CD4-positive, alpha-beta T cell treated with Interleukin-12 subunit alpha and Interleukin-12 subunit beta, for 1 hour (primary cell): ENCODE measurements around the gene RBP3.

ENCODE experiments used
- DNase-seq: peaks from one replicate; pipeline ENCODE4 v3.0.0-alpha.2; 2020

RBP3 gene

GRCh38 chr10:47319784-47320183 lies 28.4 kb upstream of the RBP3 start:
- DNase-seq, result no peak

DNA sequence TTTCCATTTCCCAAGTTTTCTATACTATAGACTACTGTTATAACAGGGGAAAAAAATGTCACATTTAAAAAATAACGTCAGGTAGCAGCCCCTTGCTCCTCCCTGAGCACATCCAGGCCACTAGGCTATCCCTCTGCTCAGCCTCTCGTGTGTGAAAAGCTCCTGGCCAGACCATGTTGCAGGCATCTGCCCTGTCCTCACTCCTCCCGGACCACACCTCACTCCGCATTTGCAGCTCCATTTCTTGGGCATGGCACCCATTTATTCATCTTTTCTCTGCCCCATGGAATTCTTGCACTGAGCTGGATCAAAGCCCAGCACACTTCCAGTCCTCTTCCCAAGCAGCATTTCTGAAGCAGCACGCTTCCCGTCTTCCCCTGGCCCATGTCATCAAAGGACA lies 27.4 kb upstream of the RBP3 start:
- no peak for DNase-seq

DNA sequence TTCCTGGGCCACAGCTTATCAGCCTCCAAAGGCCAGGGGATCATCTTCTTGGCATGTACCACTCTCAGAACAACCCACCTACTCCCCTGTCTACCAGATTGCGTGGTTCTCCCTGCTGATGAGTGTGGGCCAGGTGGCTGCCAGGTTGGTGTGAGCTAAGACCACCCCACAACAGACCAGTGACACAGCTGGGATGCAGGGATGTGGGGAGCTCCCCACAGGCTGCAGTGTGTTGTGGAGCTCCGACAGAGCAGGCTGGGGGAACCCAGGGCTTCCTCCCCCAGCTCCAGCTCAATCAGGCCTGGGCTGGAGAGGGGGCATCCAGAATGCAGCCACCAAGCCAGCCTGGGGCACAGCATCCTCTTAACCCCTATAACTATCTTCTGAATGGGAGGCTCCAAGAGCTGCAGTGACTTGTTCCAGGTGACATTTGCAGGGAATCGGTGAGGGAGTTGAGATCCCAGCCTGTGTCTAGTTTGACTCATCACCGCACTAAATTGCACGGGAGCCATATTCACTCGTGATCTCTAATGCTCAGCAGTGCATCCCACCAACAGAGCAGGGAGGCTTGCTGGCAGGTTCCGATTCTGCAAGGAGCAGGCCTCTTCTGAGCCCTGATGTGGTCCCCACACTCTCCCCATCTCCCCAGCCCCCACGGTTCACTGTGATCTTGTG lies 26.5 kb upstream of the RBP3 start:
- DNase-seq, result no peak

GRCh38 chr10:47322300-47323061 lies 25.7 kb upstream of the RBP3 start, which contains the start of gene GDF2:
TSS of gene GDF2 (plus strand) at chr10:47322454. CDS start at chr10:47322669, 215 bp downstream.
- DNase-seq, result no peak

GRCh38 chr10:47323087-47323486 lies 25.1 kb upstream of the RBP3 start:
- DNase-seq, result no peak

- DNase-seq, result no peak
These were observed 24.4 kb upstream of the RBP3 start for GRCh38 chr10:47323636-47324296.

DNA sequence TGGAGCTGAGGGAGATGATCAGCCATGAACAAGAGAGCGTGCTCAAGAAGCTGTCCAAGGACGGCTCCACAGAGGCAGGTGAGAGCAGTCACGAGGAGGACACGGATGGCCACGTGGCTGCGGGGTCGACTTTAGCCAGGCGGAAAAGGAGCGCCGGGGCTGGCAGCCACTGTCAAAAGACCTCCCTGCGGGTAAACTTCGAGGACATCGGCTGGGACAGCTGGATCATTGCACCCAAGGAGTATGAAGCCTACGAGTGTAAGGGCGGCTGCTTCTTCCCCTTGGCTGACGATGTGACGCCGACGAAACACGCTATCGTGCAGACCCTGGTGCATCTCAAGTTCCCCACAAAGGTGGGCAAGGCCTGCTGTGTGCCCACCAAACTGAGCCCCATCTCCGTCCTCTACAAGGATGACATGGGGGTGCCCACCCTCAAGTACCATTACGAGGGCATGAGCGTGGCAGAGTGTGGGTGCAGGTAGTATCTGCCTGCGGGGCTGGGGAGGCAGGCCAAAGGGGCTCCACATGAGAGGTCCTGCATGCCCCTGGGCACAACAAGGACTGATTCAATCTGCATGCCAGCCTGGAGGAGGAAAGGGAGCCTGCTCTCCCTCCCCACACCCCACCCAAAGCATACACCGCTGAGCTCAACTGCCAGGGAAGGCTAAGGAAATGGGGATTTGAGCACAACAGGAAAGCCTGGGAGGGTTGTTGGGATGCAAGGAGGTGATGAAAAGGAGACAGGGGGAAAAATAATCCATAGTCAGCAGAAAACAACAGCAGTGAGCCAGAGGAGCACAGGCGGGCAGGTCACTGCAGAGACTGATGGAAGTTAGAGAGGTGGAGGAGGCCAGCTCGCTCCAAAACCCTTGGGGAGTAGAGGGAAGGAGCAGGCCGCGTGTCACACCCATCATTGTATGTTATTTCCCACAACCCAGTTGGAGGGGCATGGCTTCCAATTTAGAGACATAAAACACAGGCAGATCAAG lies 22.6 kb upstream of the RBP3 start:
- DNase-seq, result no peak

DNA sequence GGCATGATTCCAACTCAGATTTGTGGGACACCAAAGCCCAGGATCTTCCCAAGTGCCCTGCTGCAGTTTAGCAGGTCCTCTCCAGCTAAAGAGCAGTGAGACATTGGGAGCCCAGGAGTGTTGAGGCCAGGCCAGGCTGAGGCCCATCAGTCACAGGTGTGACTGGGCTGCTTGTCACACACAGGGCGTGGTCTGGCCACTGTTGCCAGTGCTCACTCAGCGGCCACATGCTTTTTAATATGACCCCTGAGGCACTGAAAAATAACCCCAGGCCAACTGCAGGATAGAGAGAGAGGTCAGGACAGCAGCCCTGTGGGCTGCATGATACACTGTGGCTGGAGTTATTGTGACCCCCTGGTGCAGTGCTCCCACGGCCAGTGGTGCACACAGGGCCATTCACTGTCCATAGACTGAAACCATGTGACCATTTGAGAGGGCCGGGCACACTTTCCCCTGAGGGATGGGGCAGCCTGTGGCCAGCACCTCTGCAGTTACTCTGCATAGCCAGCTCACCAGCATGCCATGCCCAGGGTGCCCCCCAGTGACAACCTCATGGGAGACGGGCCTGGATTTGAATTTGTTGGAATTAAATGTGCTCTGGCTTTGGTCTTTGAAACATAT lies 21.7 kb upstream of the RBP3 start:
- DNase-seq, result no peak

DNA sequence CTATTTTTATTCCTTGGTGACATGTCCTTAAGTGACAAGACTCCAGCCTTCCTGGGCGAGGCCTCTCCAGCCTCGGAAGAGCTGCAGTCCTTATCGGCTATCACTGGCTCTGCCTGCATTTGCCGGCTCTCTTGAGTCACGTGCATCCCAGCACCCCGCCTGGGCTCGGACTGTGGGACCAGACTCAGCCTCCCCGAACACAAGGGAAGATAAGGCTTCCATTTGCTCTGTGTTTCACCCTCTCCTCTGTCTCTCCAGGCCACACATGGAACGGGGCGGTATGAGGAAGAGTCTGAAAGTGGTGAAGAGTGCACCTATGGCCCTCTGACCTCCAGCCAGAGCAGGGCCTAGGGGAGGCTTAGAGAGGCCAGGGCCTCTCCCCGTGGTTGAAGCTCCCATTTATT lies 21.2 kb upstream of the RBP3 start:
- DNase-seq, result no peak

GRCh38 chr10:47329855-47330254 lies 18.3 kb upstream of the RBP3 start:
- DNase-seq, result no peak

DNA sequence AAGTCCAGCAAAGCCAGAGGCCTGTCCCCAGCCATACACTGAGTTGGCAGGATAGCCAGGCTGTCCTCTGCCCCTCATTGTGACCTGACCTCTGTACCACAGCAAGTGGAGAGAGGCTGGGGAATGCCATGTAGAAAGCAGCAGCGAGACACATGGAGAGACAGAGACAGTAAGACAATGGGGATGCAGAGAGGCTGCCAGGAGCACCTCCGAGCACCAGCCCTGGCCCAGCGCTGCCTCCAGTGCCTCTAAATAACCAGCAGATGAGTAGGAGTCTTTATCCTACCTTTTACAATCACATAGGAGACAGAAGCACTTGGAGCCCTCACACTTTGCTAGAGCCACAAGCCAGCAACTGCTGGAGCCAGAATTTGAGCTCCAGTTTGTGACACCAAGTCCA lies 17.8 kb upstream of the RBP3 start:
- DNase-seq, result no peak

DNA sequence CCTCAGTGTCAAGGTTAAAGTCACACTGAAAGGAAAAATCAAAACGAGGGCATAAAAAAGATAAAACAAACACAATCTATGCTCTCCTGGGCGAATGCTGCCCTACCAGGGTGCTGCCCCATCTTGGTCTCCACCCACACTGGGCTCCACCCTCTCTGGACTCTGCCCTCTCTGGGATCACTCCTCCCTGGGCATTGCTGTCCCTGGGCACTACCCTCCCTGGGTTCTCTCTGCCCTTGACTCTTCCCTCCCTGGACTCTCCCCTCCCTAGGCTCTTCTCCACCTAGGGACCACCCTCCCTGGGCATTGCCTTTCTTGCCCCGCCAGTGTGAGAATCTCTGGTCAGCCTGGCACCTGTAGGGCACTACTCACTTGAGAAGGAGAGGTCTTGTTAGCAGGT lies 17.4 kb upstream of the RBP3 start:
- DNase-seq, result no peak

DNA sequence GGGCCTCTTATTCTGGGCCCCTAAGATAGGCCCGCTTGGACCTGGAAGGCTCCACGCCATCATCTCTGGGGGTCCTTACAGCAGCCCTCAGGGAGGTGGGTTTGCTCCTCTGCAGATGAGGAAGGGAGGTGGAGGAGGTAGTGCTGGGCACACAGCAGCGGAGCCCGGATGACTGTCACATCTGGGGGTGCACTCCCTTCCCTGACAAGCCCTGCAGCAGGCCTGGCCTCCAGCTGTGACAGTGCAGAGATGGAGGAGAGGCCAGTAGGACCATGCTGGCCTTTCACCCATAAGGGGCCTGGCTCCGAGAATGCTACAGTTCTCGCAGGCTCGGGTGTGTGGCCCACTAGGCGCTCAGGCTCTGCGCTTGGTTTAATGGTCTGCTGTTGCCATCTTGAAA lies 16.7 kb upstream of the RBP3 start:
- no peak for DNase-seq

DNA sequence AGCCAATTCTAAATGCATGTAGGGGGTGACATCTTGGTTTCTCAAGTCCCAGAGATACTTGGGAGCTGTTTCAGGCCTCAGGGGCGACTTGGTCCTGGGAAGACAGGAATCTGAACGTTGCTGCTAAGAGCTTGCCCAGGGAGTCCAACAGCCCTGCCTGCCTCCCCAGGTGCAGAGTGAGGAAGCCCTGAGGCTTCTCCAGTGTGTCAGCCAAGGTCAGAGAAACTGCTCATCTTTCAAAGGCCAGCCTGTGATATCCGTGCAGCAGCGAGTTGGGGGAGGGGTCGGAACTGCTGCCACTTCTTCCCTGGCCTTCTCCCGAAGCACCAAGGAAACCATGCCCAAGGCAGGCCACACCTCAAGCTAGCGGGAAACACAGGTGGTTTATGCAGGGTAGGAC lies 16.2 kb upstream of the RBP3 start:
- DNase-seq, result no peak

GRCh38 chr10:47332371-47332770 lies 15.8 kb upstream of the RBP3 start:
- DNase-seq, result no peak

GRCh38 chr10:47332946-47333345 lies 15.2 kb upstream of the RBP3 start:
- DNase-seq, result no peak

GRCh38 chr10:47333532-47333931 lies 14.6 kb upstream of the RBP3 start:
- DNase-seq, result no peak

DNA sequence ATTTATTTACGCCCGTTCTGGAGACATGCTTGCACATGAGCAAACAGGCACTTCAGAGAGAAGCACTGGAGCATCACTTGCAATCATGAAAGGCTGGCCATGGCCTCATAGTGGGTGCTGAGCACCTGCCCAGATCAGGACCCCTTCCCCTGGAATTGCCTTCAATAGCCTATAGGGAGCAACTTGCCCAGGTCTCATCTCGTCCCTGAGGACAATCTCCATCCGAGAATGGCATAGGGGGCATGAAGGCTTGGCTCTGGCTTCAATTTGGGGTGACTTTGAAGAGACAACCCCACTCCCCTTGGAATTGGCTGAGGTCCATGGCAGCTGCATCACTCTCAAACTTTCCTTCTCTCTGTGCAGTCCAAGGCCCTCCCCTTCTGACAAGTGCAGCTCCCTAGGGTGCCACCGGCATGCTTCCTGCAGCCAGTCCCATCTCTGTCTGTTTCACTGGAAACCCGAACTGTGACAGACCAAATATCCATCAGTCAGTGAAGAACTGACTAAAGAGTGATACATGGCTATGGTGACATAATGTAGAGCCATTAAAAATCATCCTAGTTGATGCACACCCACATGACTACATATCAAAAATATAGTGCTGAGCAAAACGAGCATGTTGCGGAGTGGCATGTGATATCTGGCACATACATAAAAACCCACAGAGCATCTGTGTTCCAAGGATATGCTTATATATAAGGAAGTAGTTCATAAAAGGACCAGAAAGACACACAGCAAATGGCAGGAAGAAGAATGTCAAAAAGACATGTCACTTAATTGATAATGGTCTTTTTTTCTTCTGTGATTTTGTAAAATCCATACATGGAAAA lies 13.5 kb upstream of the RBP3 start:
- DNase-seq, result no peak

- no peak for DNase-seq
These were observed 12.3 kb upstream of the RBP3 start for GRCh38 chr10:47335906-47336305.

DNA sequence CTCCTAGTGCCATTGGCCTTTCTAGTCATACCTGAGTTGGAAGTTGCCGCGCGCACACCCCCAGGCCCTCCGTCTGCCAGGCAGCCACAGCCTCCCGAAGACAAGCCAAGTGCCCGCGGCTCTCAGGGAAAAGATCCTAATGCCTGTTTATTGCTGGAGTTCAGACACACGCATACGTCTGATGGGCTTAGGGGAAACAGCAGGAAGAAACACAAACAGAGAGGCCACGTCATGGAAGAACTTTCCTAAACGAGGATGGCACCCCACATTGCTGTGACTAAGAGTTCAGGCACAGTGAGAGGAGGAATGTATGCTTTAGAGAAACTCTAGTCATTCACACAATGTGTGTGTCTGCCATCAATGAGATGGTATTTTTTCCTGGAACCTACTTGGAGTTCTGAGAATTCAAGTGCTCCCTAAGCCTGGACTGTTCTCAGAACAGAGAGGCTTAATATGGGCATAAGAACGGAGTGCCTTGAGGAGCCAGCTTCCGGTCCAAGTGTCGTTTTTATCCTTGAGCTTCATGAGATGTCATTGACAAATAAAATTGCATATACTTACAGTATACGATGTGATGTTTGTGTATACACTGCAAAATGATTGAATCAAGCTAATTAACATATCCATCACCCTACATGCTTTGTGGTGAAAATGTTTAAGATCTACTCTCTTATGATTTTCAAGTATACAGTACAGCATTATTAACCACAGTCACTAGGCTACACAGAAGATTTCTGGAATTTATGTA lies 11.6 kb upstream of the RBP3 start:
- no peak for DNase-seq

DNA sequence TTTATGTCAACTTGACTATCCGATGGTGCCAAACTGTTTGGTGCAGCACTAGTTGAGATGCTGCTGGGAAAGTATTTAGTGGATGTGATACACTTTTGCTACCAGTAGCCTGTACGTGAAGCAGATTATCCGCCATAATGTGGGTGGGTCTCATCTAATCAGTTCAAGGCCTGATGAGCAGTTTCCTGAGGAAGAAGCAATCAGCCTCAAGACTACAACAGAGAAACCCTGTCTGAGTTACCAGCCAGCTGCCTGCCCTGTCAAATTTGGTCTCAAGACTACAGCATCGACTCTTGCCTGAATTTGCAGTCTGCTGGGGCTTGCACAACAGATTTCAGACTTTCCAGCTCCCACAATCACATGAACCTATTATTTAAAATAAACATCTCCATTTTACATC lies 10.9 kb upstream of the RBP3 start:
- DNase-seq, result no peak
